ENCODE measurements around the gene ACOX3.

The ACOX3 gene

GRCh38 chr4:8370835-8371595 lies 69.5 kb downstream of the ACOX3 start:
- no peak for DNase-seq

GRCh38 chr4:8370106-8370787 lies 70.3 kb downstream of the ACOX3 start:
- no peak for DNase-seq

GRCh38 chr4:8369426-8370105 lies 71.0 kb downstream of the ACOX3 start:
- no peak for DNase-seq

- no peak for DNase-seq
These were observed 71.5 kb downstream of the ACOX3 start for GRCh38 chr4:8368998-8369397.

GRCh38 chr4:8368061-8368481 lies 72.5 kb downstream of the ACOX3 start:
- no peak for DNase-seq

- no peak for DNase-seq
These were observed 73.9 kb downstream of the ACOX3 start for GRCh38 chr4:8366601-8367000.

GRCh38 chr4:8365951-8366350 lies 74.6 kb downstream of the ACOX3 start:
- DNase-seq = no peak

GRCh38 chr4:8365353-8365752 lies 75.2 kb downstream of the ACOX3 start:
- no peak for DNase-seq

GRCh38 chr4:8364848-8365350 lies 75.6 kb downstream of the ACOX3 start:
- DNase-seq = no peak

GRCh38 chr4:8364141-8364540 lies 76.4 kb downstream of the ACOX3 start:
- DNase-seq = no peak

- DNase-seq = no peak
These were observed 78.0 kb downstream of the ACOX3 start for GRCh38 chr4:8362483-8362882.

- DNase-seq = no peak
These were observed 81.3 kb downstream of the ACOX3 start for GRCh38 chr4:8359193-8359592.

- DNase-seq = no peak
These were observed 83.7 kb downstream of the ACOX3 start for GRCh38 chr4:8356856-8357255.

GRCh38 chr4:8355864-8356565 lies 84.5 kb downstream of the ACOX3 start:
- DNase-seq = no peak

GRCh38 chr4:8355306-8355705 lies 85.2 kb downstream of the ACOX3 start:
- no peak for DNase-seq

GRCh38 chr4:8353912-8354453 lies 86.5 kb downstream of the ACOX3 start:
- no peak for DNase-seq

GRCh38 chr4:8353158-8353669 lies 87.3 kb downstream of the ACOX3 start:
- DNase-seq = no peak

GRCh38 chr4:8352368-8353157 lies 88.0 kb downstream of the ACOX3 start:
- no peak for DNase-seq

GRCh38 chr4:8351931-8352367 lies 88.6 kb downstream of the ACOX3 start:
- DNase-seq = no peak

- no peak for DNase-seq
These were observed 89.6 kb downstream of the ACOX3 start for GRCh38 chr4:8350841-8351461.

GRCh38 chr4:8350352-8350751 lies 90.2 kb downstream of the ACOX3 start:
- no peak for DNase-seq
